ENCODE results near the gene NDFIP1.

GRCh38 chr5:142106061-142106460 lies 2.5 kb upstream of the NDFIP1 start:
- TF ChIP-seq POLR2A (IDR thresholded peaks at IDR 0.05): no peak
- TF ChIP-seq CTCF (IDR thresholded peaks at IDR 0.05): no peak
